ENCODE data around the gene NFRKB. TPM values are rescaled to one million over a fixed set of nuclear protein-coding genes. Genes with fewer than 3 reads are reported as not detected.
"Not testable (repeated sequence)": the region's sequence is repeated elsewhere in the genome, so short reads cannot be mapped to it uniquely, and the experiment has no call there.

The NFRKB gene
- total RNA-seq, 1 donor from 2014 or later: 12.3 TPM

- no peak for ATAC-seq
- intact Hi-C loops (cut with micrococcal nuclease): no loop called here
- no peak for DNase-seq
Measured at GRCh38 chr11:129852125-129852740, 43.1 kb downstream of the NFRKB start.

GRCh38 chr11:129849447-129850130 is 45.8 kb downstream of the NFRKB start:
- ATAC-seq (no peak), DNase-seq (no peak)

GRCh38 chr11:129847361-129847760 is 48.0 kb downstream of the NFRKB start:
- DNase-seq; ATAC-seq; intact Hi-C loops (cut with micrococcal nuclease): not testable (repeated sequence)

More at GRCh38 chr11:129849447-129850130, 45.8 kb downstream of the NFRKB start:
- intact Hi-C loops (cut with micrococcal nuclease): no loop called here

- intact Hi-C loops (cut with micrococcal nuclease): no loop called here
- ATAC-seq (peak; percentile 58), DNase-seq (no peak)
Measured at GRCh38 chr11:129846508-129847335, 48.7 kb downstream of the NFRKB start.

Other genes with a start within 250 kb of the NFRKB start
- 0.10 TPM for gene TMEM45B, start 79.7 kb downstream of the NFRKB start, total RNA-seq
- 6.6 TPM for gene PRDM10, start 107.3 kb upstream of the NFRKB start, total RNA-seq
- 297 TPM for gene APLP2, start 174.3 kb upstream of the NFRKB start, total RNA-seq

Measured in left ventricle myocardium superior (tissue), 1 donor.